SK-N-SH (cell line): ENCODE results near the gene SPEM3. TPM values are rescaled to one million over a fixed set of nuclear protein-coding genes. Genes with fewer than 3 reads are reported as not detected.

Experiments
- CTCF ChIA-PET: fragments of 300-600, 350-600 bp; formaldehyde crosslinking; extraction: SDS; loops from one replicate; lab custom pipeline; 2021; lab: Yijun Ruan, JAX
- POLR2A ChIA-PET: fragments of 350-600 bp; sonication (Branson Sonifier 250); formaldehyde crosslinking; extraction: SDS; loops from one replicate; lab custom pipeline; 2020; ENCODE audit warnings: antibody characterized with exemption, inconsistent platforms; lab: Yijun Ruan, JAX
- DNase-seq: peaks from one replicate; pipeline ENCODE4 v3.0.0; 2012
- H2AFZ ChIP-seq: fragments of 200-600 bp; sonication (generic); 2 replicates; pipeline ENCODE4 v1.8.1; 2016; ENCODE audit warnings: antibody characterized with exemption, mild to moderate bottlenecking, low read depth
- H3F3A ChIP-seq: fragments of 200-600 bp; sonication (generic); replicated peaks from 2 replicates; pipeline ENCODE3; 2016; ENCODE audit warnings: antibody characterized with exemption, mild to moderate bottlenecking; ENCODE audit not compliant: insufficient read depth
- H3K27ac ChIP-seq, 2 experiments: fragments of 200-500 bp in 1 of 2; fragments of 200-600 bp in 1 of 2; sonication (Bioruptor generic) in 1 of 2; sonication (generic), shearing (Covaris generic) in 1 of 2; 2 replicates each; pipeline versions ENCODE4 v1.5.1 to v1.6.1; 2014 to 2016; ENCODE audit warnings: low read depth in 2 of 2, inconsistent platforms in 1 of 2, low read length in 1 of 2, mild to moderate bottlenecking in 1 of 2, mixed read lengths in 1 of 2
- H3K27me3 ChIP-seq: fragments of 200-600 bp; sonication (generic), shearing (Covaris generic); 2 replicates; pipeline ENCODE4 v1.6.1; 2016; ENCODE audit warnings: mixed run types; ENCODE audit not compliant: insufficient read depth
- H3K36me3 ChIP-seq, 2 experiments: fragments of 200-500 bp in 1 of 2; fragments of 200-600 bp in 1 of 2; sonication (Bioruptor generic) in 1 of 2; sonication (generic) in 1 of 2; replicated peaks in 1 of 2; 2 replicates each; pipeline versions ENCODE3 to v1.5.1; 2014 to 2016; ENCODE audit warnings: low read length in 1 of 2, mild to moderate bottlenecking in 1 of 2; ENCODE audit not compliant: insufficient read depth in 2 of 2, control insufficient read depth in 1 of 2
- H3K4me1 ChIP-seq, 2 experiments: fragments of 200-500 bp in 1 of 2; fragments of 200-600 bp in 1 of 2; sonication (Bioruptor generic) in 1 of 2; sonication (generic), shearing (Covaris generic) in 1 of 2; 2 replicates each; pipeline versions ENCODE4 v1.5.1 to v1.6.1; 2014 to 2016; ENCODE audit warnings: low read depth in 1 of 2, low read length in 1 of 2, mixed run types in 1 of 2; ENCODE audit not compliant: insufficient read depth in 2 of 2, control insufficient read depth in 1 of 2
- H3K4me2 ChIP-seq: fragments of 200-600 bp; sonication (generic), shearing (Covaris generic); 2 replicates; pipeline ENCODE4 v1.6.1; 2017; ENCODE audit warnings: mixed run types
- H3K4me3 ChIP-seq, 2 experiments: fragments of 200-500 bp in 1 of 2; fragments of 200-600 bp in 1 of 2; sonication (Bioruptor generic) in 1 of 2; sonication (generic), shearing (Covaris generic) in 1 of 2; 2 replicates each; pipeline versions ENCODE4 v1.5.1 to v1.8.1; 2014 to 2016; ENCODE audit warnings: low read depth in 2 of 2, inconsistent platforms in 1 of 2, low read length in 1 of 2, mild to moderate bottlenecking in 1 of 2, mixed read lengths in 1 of 2, moderate library complexity in 1 of 2
- H3K79me2 ChIP-seq: fragments of 200-600 bp; sonication (generic); 2 replicates; pipeline ENCODE4 v1.8.1; 2017; ENCODE audit warnings: mild to moderate bottlenecking; ENCODE audit not compliant: insufficient read depth
- H3K9ac ChIP-seq: fragments of 200-600 bp; sonication (generic); 2 replicates; pipeline ENCODE4 v1.6.1; 2017; ENCODE audit warnings: mixed run types
- H3K9me2 ChIP-seq: fragments of 200-600 bp; sonication (generic); 2 replicates; pipeline ENCODE4 v1.6.1; 2017; ENCODE audit warnings: mixed run types
- H3K9me3 ChIP-seq: fragments of 200-600 bp; sonication (generic); 2 replicates; pipeline ENCODE4 v1.6.1; 2017; ENCODE audit warnings: mixed run types, mild to moderate bottlenecking, moderate library complexity
- H4K20me1 ChIP-seq: fragments of 200-600 bp; sonication (generic); 2 replicates; pipeline ENCODE4 v1.6.1; 2017; ENCODE audit warnings: mild to moderate bottlenecking, mixed run types; ENCODE audit not compliant: insufficient read depth
- CHD2 ChIP-seq: fragments of 150-350 bp; IDR thresholded peaks from 2 replicates; pipeline ENCODE4 v1.6.1; 2018; ENCODE audit warnings: low read length; ENCODE audit not compliant: partially characterized antibody
- EZH2phosphoT487 ChIP-seq: fragments of 200-600 bp; sonication (generic); IDR thresholded peaks from 2 replicates; pipeline ENCODE4 v1.6.1; 2017; ENCODE audit warnings: low read depth, mixed run types, mild to moderate bottlenecking, antibody characterized with exemption, moderate library complexity, borderline replicate concordance
- MXI1 ChIP-seq: IDR thresholded peaks from 2 replicates; pipeline ENCODE4 v1.6.1; 2012; ENCODE audit warnings: mild to moderate bottlenecking, low read depth, low read length, improper control_type of control experiment
- RCOR1 ChIP-seq: fragments of 150-350 bp; IDR thresholded peaks from 2 replicates; pipeline ENCODE4 v1.6.1; 2017; ENCODE audit warnings: antibody characterized with exemption, low read length
- SMC3 ChIP-seq: IDR thresholded peaks from 2 replicates; pipeline ENCODE4 v1.6.1; 2012; ENCODE audit warnings: low read depth, low read length, improper control_type of control experiment
- TCF12 ChIP-seq: IDR thresholded peaks from 2 replicates; pipeline ENCODE4 v1.4.0; 2012
- WGBS: methylation state at CpG from one replicate; pipeline ENCODE4 v1.1.6; 2017; ENCODE audit warnings: low lambda C conversion rate; 5-methylcytosine and 5-hydroxymethylcytosine counted together
- polyA plus RNA-seq, 3 experiments: library from polyadenylated mRNA; depleted of rRNA; stranded (reverse); fragments of >200 nt; gene quantifications; 2 replicates each; pipeline ENCODE4 v1.2.3, GENCODE V29; 2012
- TF ChIP-seq, protein P1 (sequence below): IDR thresholded peaks from 2 replicates; pipeline ENCODE4 v1.6.1; 2012; ENCODE audit warnings: mild to moderate bottlenecking, low read depth, low read length, moderate library complexity
- TF ChIP-seq, protein P2 (sequence below): fragments of 150-350 bp; IDR thresholded peaks from 2 replicates; pipeline ENCODE4 v1.6.1; 2016; ENCODE audit warnings: mild to moderate bottlenecking, low read depth, low read length
- TF ChIP-seq, protein P3 (sequence below): fragments of 200-600 bp; sonication (generic); IDR thresholded peaks from 2 replicates; pipeline ENCODE4 v1.6.1; 2017; ENCODE audit warnings: antibody characterized with exemption, mild to moderate bottlenecking, moderate library complexity
- TF ChIP-seq, protein P4 (sequence below): fragments of 150-350 bp; IDR thresholded peaks from 2 replicates; pipeline ENCODE4 v1.6.1; 2017; ENCODE audit warnings: antibody characterized with exemption, low read length, low read depth, borderline replicate concordance
- TF ChIP-seq, protein P5 (sequence below): IDR thresholded peaks from 2 replicates; pipeline ENCODE4 v1.4.0; 2012; ENCODE audit warnings: low read depth, borderline replicate concordance
- TF ChIP-seq, protein P6 (sequence below): IDR thresholded peaks from 2 replicates; pipeline ENCODE4 v1.4.0; 2012; ENCODE audit warnings: low read depth, borderline replicate concordance

The SPEM3 gene
- polyA plus RNA-seq, 1 of the 3 experiments (the other 2 are of a cell fraction) = not detected

DNA sequence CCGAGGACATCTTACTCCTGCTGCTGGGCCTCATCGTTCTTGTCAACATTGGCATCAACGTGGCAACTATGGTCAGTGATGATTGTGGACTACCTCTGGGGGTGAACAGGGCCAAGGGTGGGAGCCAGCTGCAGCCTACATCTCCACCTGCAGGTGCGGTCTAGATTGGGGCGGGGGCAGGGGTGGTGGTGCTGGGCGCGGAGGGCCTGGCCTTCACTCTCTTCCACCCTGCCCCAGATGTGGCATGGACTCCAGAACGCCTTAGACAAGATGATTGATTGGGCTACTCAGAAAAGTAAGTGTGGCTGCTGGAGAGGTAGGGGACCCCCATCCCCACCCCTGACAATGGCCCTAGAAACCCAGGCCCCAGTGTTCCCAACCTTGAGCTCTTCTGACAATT, 2.9 kb upstream of the SPEM3 start:
- H4K20me1 ChIP-seq = no peaks in the 10 kb centered on the region
- H3K9ac ChIP-seq = no peak overlapping the region
- H3F3A ChIP-seq = no peaks in the 10 kb centered on the region
- H3K4me3 ChIP-seq = no peak overlapping the region
- no peak overlapping the region for H2AFZ ChIP-seq
- no peak for TF ChIP-seq CHD2
- CTCF ChIA-PET = interaction anchor here (0.7 kb wide), 1 partner anchor 19 kb away, joined by 3 read pairs; the partner anchor contains the start of gene CHRNB1
- POLR2A ChIA-PET = interaction anchor here (0.8 kb wide), 1 partner anchor 21 kb away, joined by 3 read pairs; the partner anchor contains the start of gene TMEM256
- H3K79me2 ChIP-seq = no peaks in the 10 kb centered on the region
- H3K27me3 ChIP-seq = no peaks in the 10 kb centered on the region
- no peak overlapping the region for H3K4me2 ChIP-seq
- WGBS = 76% methylated on average over 6 of the region's 8 CpGs
- H3K9me2 ChIP-seq = no peaks in the 10 kb centered on the region
- H3K27ac ChIP-seq = no peak overlapping the region
- H3K4me1 ChIP-seq = no peaks in the 10 kb centered on the region
- no peak for DNase-seq
- no peaks in the 10 kb centered on the region for H3K36me3 ChIP-seq
- no peaks in the 10 kb centered on the region for H3K9me3 ChIP-seq

DNA sequence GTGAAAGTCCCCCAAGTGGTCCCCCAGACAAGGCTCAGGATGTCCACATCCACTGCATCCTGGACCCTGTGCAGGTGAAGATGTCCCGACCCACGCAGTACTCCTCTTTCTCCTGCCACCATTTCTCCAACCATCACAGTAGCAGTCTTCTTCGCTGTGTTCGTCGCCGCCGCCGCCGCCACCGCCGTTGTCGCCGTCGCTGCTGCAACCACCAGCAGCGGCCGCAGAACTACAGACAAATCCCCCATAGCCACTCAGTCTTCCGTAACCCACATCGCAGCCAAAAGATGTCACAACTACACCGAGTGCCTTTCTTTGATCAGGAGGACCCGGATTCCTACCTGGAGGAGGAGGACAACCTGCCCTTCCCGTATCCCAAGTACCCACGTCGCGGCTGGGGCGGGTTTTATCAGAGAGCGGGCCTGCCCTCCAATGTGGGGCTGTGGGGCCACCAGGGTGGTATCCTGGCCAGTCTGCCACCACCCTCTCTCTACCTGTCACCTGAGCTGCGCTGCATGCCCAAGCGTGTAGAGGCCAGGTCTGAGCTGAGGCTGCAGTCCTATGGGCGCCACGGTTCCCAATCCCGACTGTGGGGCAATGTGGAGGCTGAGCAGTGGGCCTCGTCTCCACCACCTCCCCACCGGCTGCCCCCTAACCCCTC, 2.3 kb upstream of the SPEM3 start:
- 87% methylated on average over 30 of the region's 33 CpGs for WGBS

More for the DNA sequence above, 2.3 kb upstream of the SPEM3 start:
- Histone ChIP-seq H2AFZ (no peak overlapping the region), H3K4me2 (no peak overlapping the region), H3K79me2 (no peaks in the 10 kb centered on the region), H3K27ac (no peak overlapping the region), H3K4me3 (no peak overlapping the region), H3K9me2 (no peaks in the 10 kb centered on the region), H3K27me3 (no peaks in the 10 kb centered on the region), H3K9me3 (no peaks in the 10 kb centered on the region), H3F3A (no peaks in the 10 kb centered on the region), H3K36me3 (no peaks in the 10 kb centered on the region), H3K9ac (no peak overlapping the region), H3K4me1 (no peaks in the 10 kb centered on the region), H4K20me1 (no peaks in the 10 kb centered on the region)
- no peak for DNase-seq
- POLR2A ChIA-PET = no interaction called here
- TF ChIP-seq EZH2phosphoT487 (no peak), MXI1 (no peak), TCF12 (no peak), SMC3 (no peak), RCOR1 (no peak)
- TF ChIP-seq, protein P1, sequence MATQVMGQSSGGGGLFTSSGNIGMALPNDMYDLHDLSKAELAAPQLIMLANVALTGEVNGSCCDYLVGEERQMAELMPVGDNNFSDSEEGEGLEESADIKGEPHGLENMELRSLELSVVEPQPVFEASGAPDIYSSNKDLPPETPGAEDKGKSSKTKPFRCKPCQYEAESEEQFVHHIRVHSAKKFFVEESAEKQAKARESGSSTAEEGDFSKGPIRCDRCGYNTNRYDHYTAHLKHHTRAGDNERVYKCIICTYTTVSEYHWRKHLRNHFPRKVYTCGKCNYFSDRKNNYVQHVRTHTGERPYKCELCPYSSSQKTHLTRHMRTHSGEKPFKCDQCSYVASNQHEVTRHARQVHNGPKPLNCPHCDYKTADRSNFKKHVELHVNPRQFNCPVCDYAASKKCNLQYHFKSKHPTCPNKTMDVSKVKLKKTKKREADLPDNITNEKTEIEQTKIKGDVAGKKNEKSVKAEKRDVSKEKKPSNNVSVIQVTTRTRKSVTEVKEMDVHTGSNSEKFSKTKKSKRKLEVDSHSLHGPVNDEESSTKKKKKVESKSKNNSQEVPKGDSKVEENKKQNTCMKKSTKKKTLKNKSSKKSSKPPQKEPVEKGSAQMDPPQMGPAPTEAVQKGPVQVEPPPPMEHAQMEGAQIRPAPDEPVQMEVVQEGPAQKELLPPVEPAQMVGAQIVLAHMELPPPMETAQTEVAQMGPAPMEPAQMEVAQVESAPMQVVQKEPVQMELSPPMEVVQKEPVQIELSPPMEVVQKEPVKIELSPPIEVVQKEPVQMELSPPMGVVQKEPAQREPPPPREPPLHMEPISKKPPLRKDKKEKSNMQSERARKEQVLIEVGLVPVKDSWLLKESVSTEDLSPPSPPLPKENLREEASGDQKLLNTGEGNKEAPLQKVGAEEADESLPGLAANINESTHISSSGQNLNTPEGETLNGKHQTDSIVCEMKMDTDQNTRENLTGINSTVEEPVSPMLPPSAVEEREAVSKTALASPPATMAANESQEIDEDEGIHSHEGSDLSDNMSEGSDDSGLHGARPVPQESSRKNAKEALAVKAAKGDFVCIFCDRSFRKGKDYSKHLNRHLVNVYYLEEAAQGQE = no peak
- TF ChIP-seq, protein P2, sequence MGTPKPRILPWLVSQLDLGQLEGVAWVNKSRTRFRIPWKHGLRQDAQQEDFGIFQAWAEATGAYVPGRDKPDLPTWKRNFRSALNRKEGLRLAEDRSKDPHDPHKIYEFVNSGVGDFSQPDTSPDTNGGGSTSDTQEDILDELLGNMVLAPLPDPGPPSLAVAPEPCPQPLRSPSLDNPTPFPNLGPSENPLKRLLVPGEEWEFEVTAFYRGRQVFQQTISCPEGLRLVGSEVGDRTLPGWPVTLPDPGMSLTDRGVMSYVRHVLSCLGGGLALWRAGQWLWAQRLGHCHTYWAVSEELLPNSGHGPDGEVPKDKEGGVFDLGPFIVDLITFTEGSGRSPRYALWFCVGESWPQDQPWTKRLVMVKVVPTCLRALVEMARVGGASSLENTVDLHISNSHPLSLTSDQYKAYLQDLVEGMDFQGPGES = no peak
- TF ChIP-seq, protein P3, sequence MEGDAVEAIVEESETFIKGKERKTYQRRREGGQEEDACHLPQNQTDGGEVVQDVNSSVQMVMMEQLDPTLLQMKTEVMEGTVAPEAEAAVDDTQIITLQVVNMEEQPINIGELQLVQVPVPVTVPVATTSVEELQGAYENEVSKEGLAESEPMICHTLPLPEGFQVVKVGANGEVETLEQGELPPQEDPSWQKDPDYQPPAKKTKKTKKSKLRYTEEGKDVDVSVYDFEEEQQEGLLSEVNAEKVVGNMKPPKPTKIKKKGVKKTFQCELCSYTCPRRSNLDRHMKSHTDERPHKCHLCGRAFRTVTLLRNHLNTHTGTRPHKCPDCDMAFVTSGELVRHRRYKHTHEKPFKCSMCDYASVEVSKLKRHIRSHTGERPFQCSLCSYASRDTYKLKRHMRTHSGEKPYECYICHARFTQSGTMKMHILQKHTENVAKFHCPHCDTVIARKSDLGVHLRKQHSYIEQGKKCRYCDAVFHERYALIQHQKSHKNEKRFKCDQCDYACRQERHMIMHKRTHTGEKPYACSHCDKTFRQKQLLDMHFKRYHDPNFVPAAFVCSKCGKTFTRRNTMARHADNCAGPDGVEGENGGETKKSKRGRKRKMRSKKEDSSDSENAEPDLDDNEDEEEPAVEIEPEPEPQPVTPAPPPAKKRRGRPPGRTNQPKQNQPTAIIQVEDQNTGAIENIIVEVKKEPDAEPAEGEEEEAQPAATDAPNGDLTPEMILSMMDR = no peak
- TF ChIP-seq, protein P4, sequence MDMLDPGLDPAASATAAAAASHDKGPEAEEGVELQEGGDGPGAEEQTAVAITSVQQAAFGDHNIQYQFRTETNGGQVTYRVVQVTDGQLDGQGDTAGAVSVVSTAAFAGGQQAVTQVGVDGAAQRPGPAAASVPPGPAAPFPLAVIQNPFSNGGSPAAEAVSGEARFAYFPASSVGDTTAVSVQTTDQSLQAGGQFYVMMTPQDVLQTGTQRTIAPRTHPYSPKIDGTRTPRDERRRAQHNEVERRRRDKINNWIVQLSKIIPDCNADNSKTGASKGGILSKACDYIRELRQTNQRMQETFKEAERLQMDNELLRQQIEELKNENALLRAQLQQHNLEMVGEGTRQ = no peak
- TF ChIP-seq, protein P5, sequence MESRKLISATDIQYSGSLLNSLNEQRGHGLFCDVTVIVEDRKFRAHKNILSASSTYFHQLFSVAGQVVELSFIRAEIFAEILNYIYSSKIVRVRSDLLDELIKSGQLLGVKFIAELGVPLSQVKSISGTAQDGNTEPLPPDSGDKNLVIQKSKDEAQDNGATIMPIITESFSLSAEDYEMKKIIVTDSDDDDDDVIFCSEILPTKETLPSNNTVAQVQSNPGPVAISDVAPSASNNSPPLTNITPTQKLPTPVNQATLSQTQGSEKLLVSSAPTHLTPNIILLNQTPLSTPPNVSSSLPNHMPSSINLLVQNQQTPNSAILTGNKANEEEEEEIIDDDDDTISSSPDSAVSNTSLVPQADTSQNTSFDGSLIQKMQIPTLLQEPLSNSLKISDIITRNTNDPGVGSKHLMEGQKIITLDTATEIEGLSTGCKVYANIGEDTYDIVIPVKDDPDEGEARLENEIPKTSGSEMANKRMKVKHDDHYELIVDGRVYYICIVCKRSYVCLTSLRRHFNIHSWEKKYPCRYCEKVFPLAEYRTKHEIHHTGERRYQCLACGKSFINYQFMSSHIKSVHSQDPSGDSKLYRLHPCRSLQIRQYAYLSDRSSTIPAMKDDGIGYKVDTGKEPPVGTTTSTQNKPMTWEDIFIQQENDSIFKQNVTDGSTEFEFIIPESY = no peak
- TF ChIP-seq, protein P6, sequence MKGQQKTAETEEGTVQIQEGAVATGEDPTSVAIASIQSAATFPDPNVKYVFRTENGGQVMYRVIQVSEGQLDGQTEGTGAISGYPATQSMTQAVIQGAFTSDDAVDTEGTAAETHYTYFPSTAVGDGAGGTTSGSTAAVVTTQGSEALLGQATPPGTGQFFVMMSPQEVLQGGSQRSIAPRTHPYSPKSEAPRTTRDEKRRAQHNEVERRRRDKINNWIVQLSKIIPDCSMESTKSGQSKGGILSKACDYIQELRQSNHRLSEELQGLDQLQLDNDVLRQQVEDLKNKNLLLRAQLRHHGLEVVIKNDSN = no peak
- CTCF ChIA-PET = interaction anchor here (1.6 kb wide), 1 partner anchor 11 kb away, joined by 7 read pairs; no protein-coding TSS in a partner anchor
